HG03469 (cell line): ENCODE results near the gene DDX10.

Source experiments
- ATAC-seq: cut with Tn5 transposase; IDR thresholded peaks from one replicate; pipeline ENCODE4 v1.9.1; 2021; ENCODE audit warnings: mild to moderate bottlenecking, moderate library complexity, moderate number of reproducible peaks; ENCODE audit not compliant: unreplicated experiment

Gene DDX10

DNA sequence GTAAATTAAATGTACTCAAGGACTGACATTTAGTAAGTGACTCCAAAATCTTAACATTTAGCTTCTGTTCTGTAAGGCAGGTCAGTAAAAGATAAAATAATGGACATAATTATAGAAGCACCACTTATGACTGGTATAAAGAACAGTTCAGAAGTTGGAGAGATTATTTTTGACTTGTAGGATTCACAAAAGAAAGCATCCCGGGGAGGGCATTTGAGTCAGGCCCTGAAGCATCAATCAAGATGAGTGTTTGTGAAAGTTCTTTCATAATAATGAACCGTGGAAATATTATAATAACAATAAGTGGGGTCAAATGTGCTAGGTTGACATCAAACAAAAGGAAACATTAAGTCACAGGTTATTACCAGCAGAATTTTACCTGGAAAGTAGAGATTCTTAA is 201.9 kb downstream of the DDX10 start:
- ATAC-seq, result no peak

DNA sequence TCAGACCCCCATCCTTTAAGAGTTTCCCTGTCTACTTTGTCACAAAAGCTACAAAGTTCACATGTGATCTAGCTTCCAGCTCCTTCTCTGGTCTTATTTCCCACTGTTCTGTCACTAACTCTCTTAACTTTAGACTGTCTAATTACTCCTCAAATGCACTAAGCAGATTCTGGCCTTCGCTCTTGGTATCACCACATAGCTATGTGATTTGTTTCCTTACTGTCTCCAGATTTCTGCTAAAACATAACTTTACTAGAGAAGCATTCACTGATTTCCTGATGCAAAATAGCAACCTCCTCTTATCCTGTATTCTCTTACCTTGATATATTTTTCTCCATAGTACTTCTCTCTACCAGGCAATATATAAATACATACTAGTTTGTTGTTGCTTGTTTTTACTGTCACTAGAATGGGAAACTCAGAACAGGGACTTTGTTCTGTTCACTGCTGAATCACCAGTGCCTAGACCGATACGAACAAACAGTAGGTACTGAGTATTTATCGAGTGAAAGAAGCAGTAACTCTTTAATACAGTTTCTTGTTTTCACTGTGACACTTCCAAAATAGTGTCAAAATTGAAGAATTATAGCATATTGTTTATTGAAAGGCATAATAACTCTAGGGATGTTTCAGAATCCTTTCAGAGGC is 205.6 kb downstream of the DDX10 start:
- no peak for ATAC-seq

DNA sequence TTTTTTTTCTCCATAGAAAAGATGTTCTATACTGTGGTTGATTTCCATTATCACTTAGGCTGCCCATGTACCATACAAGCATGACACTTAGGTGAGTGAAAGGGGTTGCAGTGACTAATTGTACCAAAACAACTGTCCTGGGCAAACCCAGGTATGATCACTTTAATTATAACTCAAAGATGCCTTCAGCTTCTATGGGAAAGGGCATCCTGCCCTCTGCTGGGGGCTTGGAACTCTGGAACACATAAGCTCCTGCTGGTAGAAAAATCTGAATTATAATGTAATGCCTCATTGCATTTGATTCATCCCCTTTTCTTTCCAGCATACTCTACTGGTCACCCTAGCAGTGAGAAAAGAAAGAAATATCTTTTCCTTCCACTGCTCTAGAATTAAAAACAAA is 206.3 kb downstream of the DDX10 start:
- no peak for ATAC-seq

DNA sequence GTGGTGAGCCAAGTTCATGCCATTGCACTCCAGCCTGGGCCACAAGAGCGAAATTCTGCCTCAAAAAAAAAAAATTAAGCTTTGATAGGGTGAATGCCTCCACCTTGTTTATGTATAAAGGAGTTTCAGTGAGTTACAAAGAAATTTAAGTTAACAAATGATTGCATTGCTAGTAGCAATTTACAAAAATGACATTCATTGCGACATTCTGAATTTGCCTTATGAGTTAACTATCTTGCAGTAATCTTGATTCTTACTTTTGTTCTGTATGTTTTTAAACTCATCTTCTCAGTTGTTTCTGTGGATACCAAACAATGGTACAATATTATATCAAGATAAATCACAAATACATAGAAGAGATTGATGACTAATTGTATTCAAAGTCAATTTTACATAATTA is 207.0 kb downstream of the DDX10 start:
- ATAC-seq, result no peak

DNA sequence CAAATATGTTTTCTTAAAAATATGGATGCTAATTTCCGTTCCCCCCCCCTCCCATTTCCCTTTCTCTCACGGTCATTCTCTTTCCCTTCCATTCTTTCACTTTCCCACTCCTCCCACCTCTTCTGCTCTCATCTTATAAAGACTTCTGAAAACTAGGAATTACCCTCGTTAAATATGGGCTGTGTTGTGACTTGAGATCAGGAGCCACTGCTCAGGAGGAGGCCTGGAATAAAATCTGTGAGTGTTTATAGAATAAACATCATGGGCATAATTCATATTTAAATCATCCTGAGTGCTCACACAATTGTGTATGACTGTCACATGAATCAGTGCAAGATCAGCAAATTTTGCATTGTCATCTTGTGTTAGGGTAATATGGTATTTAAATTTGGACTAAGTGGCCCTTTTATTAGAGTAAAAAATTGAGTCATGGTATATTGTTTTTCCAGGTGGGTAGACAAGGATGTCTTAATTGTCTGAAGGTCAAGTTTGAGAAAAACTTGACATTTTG is 208.0 kb downstream of the DDX10 start:
- ATAC-seq, result no peak

DNA sequence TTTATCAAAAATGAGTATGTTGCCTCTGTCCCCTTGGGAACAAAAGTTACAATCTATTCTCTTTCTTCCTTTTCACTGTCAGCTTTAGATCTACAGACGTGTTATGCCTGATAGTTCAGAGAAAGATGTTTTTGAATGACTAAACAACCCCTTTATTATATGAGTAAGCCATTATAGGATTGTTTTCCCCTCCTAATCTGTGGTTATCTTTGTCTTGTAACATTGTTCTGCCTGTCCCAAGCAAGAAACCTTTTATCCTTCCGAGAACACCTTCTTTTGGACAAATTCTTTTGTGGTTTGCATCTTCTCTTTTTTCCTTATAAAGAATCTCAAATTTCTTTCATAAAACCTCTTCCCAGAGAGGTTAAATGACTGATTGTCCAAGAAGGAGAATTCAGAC is 208.4 kb downstream of the DDX10 start:
- no peak for ATAC-seq

DNA sequence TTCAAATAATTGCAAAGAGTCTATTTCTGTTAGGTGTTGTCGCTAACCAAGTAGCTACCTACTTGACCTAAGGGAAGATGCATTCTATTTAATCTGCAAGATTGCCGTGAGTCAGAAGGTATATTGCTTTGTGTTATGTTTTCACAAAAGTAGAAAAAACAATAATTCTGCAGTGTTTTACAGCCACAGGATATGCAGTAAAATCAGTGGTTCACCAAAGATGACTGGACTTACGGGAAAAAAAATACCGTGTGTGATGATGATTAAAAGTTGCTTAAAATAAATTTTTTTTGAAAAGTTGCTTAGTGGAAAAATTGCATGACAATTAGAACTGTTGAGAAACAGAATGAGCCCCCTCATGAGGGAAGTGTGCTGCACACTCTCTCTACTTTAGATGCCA is 209.1 kb downstream of the DDX10 start:
- ATAC-seq, result no peak

DNA sequence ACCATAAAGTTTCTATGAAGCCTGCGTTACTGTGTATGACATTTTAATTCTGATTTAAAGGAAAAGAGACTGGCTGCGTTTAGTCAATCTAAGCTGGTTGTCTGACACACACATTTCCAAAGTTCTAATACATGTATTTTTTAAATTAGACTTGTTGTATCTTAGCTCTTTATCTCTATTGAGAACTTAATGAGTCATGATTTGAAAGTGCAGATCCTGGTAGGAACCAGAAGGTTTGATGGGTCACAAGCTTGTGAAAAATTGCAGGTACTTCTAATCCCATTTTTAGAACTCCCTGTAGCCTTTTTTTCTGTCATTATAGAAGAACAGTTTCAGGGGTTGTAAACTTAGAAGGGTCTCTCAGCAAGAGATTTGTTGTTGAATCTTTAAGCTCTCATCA is 210.3 kb downstream of the DDX10 start:
- ATAC-seq, result no peak

DNA sequence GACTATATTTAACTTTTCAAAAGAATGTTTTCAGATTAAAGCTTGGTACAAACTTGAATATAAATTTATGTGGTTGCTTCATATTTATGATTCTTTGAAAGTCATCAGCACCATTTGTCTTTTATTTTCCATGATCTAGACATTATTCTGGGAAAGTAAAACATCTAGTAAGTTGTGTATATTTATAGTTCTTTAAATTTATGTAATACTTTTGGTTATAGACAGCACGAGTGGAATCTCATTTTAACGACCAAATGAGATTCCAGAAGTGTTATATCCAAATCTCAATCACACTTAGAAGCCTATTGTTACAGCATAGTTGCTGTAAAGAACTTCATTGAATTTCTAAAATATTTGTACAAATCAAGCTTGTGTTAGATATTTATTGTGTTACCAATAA is 212.3 kb downstream of the DDX10 start:
- no peak for ATAC-seq

DNA sequence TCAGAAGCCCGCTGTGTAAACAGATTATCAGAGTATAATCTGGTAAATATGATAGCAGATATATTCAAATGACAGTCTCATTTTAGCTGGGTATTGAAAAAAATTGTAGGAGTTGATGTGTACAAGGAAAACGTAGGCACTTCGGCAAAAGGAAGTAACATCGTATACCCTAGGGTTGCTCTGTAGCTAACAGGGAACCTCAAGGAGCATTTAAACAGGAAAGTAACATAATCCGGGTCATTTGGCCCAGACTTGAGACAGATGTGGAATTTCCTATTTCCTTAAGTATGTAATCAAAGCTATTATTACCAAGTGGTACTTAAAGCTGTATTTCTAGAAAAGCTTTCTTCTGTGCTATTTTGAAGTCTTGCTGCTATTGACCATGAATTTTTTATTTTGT is 215.6 kb downstream of the DDX10 start:
- ATAC-seq, result no peak

DNA sequence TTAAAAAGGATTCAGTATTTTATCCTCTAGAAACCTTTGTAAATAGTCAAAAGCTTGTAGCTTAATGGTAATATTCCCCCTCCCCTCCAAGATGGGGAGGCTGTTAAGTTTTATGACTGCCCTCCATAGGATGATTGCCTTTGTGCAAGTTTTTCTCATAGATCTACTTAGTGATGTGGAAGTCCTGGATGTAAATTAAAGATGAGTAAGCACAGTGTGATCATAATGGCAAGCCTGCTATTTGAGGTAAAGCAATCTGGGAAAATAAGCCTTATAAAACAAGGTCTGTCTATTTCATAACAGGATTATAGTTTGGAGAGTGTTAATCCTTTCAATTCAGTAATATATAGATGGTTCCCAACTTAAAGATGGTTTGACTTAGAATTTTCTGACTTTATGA is 216.3 kb downstream of the DDX10 start:
- ATAC-seq, result no peak

DNA sequence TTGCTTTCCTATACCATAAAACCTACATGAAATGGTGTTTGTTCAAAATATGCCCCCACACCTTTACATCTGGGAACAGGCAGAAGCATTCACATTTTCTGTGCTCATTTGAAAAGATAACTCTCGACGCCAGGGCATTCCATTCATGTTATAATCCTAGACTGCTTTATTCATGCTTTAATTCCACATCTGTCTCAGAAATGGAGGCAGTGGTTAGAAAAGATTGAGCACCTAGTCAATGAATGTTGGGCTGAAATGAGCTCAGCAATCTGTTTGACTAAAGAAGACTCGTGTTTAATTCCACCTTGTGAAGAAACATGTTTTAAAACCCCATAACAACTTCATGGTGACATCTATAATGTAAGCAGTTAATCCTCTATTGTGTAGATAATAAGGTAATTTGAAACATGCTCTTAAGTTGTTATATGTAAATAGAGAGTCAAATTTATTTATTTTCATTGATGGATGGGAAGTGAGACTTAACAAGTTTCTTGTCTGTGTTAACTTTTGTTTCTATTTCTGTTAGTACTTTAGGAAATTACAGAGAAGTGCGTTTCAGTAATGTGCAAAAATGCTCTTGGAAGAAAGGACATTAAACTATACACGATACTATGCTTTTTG is 217.5 kb downstream of the DDX10 start:
- no peak for ATAC-seq

DNA sequence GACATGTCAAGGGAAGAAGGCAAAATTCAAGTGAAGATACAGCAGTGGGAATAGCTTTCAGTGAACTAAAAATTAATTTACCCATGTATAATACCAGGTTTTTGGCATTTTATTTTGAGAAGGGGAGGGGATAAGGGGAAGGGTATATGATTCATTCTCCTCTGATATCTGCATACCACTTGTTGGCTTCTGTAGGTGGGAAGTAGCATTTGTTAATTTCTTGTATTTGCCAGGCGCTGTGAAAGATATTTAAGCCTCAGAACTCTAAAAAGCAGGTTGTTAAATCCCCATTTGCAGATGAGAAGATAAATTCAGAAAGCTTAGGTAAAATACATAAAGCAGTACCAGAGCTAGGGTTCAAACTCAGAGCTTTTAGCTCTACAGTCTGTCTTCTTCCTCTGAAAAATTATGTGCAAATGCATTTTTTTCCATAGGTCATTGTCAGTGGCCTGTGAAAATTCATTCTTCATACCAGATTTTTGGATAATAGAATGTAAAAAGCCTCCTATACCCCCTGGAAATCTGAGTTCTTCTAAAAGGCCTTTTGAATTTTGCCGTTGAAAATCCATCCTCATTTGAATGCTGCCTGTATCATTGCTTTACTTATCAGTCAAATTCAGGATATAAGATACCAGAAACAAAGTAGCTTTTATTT is 221.3 kb downstream of the DDX10 start:
- ATAC-seq, result no peak

DNA sequence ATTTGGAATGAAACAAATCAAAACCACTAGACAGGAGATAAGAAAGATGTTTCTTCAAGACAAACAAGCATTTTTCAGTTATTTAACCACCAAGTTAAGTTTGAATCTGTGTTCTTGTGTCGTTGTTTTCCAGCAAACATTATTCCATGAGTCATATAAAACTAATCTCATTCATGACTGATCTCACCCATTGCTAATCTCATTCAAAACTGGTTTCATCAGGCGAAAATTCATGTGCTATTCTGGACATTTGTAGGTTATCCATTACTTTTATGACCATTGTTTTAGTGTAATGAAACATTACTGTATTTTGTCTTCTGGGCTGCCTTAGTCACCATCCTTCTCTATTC is 221.8 kb downstream of the DDX10 start:
- no peak for ATAC-seq

DNA sequence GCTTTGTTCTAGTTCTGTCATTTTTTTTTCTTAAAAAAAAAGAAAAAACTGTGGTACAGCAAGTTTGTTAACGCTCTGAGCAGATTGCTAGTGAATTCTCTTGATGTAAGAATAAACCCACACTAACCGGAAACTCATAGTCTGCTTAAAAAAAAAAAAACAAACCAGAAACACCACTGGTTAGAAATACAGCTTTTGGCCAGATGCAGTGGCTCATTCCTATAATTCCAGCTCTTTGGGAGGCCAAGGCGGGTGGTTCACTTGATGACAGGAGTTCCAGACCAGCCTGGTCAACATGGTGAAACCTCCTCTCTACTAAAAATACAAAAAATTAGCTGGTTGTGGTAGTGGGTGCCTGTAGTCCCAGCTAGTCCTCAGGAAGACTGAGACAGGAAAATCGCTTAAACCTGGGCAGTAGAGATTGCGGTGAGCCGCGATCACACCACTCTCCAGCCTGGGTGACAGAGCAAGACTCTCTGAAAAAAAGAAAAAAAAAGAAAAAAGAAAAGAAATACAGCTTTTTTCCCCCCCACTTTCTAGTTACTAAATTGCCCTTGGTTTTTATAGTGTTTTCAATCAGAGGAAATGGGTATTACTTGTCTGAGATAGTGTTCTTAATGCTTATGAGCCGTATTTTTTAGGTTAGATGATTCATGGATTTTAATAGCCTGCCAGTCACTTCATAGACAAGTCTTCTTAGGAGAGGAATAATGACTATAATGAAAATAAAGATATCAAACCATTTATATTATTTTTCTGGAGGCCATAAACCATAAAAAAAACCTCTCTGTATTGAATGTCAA is 222.8 kb downstream of the DDX10 start:
- ATAC-seq, result no peak

DNA sequence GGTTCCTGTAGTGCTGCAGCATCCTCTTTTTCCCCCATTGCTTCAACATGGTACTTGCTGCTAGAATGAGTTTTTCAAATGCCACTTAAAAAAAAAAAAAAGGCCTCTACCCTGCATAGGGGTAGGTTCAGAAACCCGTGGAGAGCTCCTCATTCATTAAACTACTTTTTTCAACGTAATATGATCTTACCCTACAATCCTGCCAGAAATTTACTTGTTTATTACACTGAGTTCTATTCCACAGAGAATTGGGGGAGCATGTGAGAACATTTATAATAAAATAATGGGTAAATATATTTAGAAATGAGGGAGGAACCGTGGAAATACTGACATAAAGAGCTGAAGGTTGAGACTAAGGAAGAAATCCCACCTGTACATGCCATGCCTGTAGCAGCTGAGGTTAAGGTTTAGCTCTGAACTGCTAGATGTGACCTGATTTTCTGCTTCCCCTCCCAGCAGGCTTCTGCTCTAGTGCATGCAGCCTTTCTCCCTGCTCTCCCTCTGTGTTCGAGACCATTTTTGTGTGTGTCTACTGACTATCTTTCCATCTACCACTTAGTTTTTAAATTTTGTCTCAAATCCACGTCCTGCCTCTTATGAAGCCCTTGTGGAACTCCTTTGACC is 225.7 kb downstream of the DDX10 start:
- ATAC-seq, result no peak

DNA sequence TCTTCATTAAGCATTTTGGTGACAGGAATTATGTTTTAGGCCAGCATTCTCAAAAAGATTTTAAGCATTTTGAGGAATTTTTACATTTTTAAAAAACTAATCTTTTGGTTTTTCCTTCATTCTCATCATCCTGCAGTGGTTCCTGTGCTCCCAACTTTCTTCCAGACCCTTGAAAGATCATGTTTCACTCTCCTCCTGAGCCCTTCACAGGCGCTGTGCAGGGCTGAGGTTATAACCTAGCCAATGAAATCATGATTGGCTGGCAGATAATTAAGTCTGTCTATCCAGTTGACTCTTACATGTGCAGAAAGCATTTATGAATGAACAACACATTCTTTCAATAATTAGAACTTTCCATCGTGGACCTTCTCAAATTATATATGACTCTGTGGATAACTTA is 226.3 kb downstream of the DDX10 start:
- ATAC-seq, result no peak

DNA sequence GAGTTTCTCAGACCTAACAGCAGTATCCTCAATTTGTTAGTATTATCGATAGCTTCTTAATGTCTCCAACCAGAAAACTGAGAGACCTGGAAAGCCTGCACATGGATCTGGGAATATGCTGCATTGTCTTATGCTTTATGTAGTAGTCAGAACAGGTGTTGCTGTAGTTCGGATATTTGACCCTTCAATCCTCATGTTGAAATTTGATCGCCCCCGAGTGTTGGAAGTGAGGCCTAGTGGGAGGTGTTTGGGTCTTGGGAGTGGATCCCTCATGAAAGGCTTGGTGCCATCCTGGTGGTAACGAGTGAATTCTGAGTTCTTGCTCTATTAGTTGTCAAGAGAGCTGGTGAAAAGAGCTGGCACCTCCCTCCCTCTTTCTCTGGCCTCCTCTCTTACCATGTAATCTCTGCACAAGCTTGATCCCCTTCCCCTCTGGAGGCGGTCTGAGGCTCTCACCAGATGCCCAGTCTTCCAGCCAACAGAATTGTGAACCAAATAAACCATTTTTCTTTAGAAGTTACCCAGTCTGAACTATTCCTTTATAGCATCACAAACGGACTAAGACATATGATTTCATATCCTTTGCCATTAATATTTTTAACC is 227.1 kb downstream of the DDX10 start:
- no peak for ATAC-seq

DNA sequence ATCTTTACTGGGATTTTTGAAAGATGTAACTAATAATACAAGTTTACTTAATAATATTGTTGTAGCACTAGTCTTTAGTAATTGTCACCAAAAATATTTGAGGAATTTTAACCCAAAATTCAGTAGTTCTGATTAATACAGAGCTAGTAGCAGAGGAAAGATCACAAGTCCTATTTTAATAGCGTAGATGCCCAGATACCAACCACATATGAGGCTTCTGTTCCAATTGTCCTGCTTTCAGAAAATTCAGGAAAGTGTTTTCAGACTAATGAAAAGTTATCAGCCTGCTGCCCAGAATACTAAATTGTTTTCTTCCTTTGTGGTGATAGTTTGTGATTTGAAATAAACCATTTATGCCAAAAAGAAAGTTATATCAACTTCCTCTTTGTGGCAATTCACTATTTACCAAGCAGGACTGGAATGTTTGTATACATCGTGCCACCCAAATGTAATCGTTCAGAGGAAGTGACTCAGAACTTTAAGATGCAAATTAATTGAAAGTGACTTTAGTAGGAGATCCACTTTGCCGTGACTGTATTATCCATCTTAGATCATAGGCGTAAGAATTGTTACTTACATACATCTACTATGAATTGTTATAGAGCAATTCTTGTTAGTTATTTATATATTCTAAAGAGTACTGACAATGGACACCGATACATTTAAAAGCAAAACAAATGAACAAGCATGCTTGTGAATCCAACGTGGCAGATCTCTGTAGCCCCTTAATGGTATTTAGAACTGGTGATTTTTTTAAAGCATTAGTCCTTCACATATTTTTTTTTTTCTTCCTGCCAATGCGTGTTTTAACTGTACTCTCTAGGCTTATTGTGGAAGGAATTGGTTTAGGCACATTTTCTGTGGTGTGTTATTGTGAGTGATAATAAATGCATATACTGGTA is 231.0 kb downstream of the DDX10 start:
- ATAC-seq, result peak; percentile 83

DNA sequence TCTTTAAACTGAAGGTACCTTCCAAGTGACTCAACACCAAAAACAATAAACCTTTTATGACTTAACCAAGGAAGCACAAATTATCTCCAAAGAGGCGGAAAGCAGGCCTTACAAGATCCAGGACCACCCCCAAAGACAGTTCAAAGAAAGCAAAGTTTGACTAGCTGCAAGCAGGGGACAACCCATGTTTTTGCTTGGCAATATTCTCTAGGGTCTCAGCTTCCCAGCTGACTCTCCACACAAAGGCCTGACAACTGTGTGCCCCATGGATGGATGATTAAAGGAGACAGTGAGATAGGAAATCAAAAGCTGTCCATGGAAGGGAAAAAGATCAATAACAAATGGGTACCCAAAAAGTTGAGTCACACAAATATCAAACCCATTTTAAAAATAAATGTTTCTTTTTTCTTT is 232.2 kb downstream of the DDX10 start:
- no peak for ATAC-seq
